H1 (cell line): ENCODE measurements around the gene ATP7A. TPM values are rescaled to one million over a fixed set of nuclear protein-coding genes. Genes with fewer than 3 reads are reported as not detected.

Experiments
- RAD21 ChIP-seq, 2 experiments: IDR thresholded peaks in 1 of 2; conservative IDR thresholded peaks in 1 of 2; 2 replicates each; pipeline ENCODE4 v1.6.1; 2011; ENCODE audit warnings: low read depth in 2 of 2, low read length in 2 of 2, improper control_type of control experiment in 1 of 2, inconsistent platforms in 1 of 2, mild to moderate bottlenecking in 1 of 2, moderate library complexity in 1 of 2
- polyA plus RNA-seq, 7 experiments: library from polyadenylated mRNA; depleted of rRNA in 3 of 7; stranded (reverse) in 5 of 7; unstranded in 2 of 7; fragments of >200 nt in 5 of 7; fragments of 200-250 nt in 2 of 7; gene quantifications; 1 replicate in 5 of 7; 2 replicates in 1 of 7; 4 replicates in 1 of 7; pipeline versions ENCODE4 v1.2.1 to v1.2.3, GENCODE V29; 2011 to 2013; ENCODE audit warnings: missing spikeins in 2 of 7, mixed read lengths in 2 of 7
- total RNA-seq: library from RNA; stranded (reverse); fragmentation: NEBNext Ultra II Directional; extraction: Animal tissue kit (Norgen Biotek cat#: 25700); gene quantifications from 2 replicates; pipeline ENCODE4 v1.2.1, GENCODE V29; 2021

The ATP7A gene
- total and polyA plus RNA-seq, 2 of the 8 experiments (the other 6 are each of a cell fraction or from before 2014, with no cell fraction given), result 0.73 to 2.8 TPM

DNA sequence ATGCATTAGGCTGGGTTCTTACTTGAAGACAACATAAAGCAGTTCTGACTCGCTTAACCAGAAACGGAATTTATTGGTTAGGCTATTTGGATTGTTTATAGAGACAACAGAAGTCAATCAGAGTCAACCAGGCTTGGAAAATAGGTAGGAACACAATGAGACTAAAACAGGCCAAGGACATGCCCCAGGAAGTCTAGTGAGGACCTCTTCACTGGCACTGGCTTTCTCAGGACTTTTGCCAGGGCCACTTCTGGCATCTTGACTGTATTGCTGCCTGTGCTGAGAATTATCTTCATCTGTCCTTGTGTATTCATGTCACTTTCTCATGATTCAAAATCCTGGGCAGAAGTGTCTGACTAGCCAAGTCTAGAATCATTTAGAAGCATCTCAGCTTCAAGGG, 39.3 kb downstream of the ATP7A start (continued):
- no peak for TF ChIP-seq RAD21 (IDR thresholded peaks at IDR 0.05 in 1 of 2, conservative IDR thresholded peaks at IDR 0.05 in 1 of 2; ENCODE audit: low read depth in 2 of 2, low read length in 2 of 2)
